ENCODE results near the gene CUX1. TPM values are rescaled to one million over a fixed set of nuclear protein-coding genes. Genes with fewer than 3 reads are reported as not detected.

The CUX1 gene
- total RNA-seq, 1 donor from 2014 or later, result 50.6 TPM

- no peaks in the 10 kb centered on the region for H3K4me1 ChIP-seq (ENCODE audit: insufficient read depth, low read length)
- Mint-ChIP-seq H3K4me3 (ENCODE audit: unreplicated experiment) (no peak overlapping the region), H3K36me3 (ENCODE audit: low read depth, unreplicated experiment) (peaks cover 2% of the 10 kb centered on the region), H3K27me3 (ENCODE audit: low read depth, unreplicated experiment) (no peaks in the 10 kb centered on the region), H3K9me3 (ENCODE audit: unreplicated experiment) (no peaks in the 10 kb centered on the region), H3K4me1 (ENCODE audit: low read depth, unreplicated experiment) (peaks cover 6% of the 10 kb centered on the region), H3K27ac (ENCODE audit: unreplicated experiment) (no peak overlapping the region)
- no peaks in the 10 kb centered on the region for H3K27me3 ChIP-seq (ENCODE audit: insufficient read depth, low read length)
- H3K4me2 ChIP-seq (ENCODE audit: low read length), result no peak overlapping the region
- H3K36me3 ChIP-seq (ENCODE audit: insufficient read depth, low read length), result no peaks in the 10 kb centered on the region
- H3K4me3 ChIP-seq (ENCODE audit: insufficient read depth, low read depth, low read length), result no peak overlapping the region
- H3K9me3 ChIP-seq (ENCODE audit: insufficient read depth, low read depth, low read length), result no peaks in the 10 kb centered on the region
- no peak overlapping the region for H3K27ac ChIP-seq (ENCODE audit: low read depth, low read length)
- H3K9ac ChIP-seq (ENCODE audit: low read length), result no peak overlapping the region
- DNase-seq (ENCODE audit: low read depth) (no peak), FAIRE-seq (no peak)
- TF ChIP-seq, protein P1, sequence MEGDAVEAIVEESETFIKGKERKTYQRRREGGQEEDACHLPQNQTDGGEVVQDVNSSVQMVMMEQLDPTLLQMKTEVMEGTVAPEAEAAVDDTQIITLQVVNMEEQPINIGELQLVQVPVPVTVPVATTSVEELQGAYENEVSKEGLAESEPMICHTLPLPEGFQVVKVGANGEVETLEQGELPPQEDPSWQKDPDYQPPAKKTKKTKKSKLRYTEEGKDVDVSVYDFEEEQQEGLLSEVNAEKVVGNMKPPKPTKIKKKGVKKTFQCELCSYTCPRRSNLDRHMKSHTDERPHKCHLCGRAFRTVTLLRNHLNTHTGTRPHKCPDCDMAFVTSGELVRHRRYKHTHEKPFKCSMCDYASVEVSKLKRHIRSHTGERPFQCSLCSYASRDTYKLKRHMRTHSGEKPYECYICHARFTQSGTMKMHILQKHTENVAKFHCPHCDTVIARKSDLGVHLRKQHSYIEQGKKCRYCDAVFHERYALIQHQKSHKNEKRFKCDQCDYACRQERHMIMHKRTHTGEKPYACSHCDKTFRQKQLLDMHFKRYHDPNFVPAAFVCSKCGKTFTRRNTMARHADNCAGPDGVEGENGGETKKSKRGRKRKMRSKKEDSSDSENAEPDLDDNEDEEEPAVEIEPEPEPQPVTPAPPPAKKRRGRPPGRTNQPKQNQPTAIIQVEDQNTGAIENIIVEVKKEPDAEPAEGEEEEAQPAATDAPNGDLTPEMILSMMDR (IDR thresholded peaks at IDR 0.05; ENCODE audit: insufficient read depth, low read depth, low read length), result no peak
- TF ChIP-seq EZH2 (IDR thresholded peaks at IDR 0.05; ENCODE audit: insufficient read depth, low read length), result no peak
- no peak overlapping the region for H2AFZ ChIP-seq (ENCODE audit: low read depth, low read length)
- H3K79me2 ChIP-seq (ENCODE audit: insufficient read depth, low read length), result no peaks in the 10 kb centered on the region
- H4K20me1 ChIP-seq (ENCODE audit: insufficient read depth, low read length), result peaks cover 60% of the 10 kb centered on the region
Measured at GRCh38 chr7:102004848-102005247, 187.4 kb downstream of the CUX1 start.

DNA sequence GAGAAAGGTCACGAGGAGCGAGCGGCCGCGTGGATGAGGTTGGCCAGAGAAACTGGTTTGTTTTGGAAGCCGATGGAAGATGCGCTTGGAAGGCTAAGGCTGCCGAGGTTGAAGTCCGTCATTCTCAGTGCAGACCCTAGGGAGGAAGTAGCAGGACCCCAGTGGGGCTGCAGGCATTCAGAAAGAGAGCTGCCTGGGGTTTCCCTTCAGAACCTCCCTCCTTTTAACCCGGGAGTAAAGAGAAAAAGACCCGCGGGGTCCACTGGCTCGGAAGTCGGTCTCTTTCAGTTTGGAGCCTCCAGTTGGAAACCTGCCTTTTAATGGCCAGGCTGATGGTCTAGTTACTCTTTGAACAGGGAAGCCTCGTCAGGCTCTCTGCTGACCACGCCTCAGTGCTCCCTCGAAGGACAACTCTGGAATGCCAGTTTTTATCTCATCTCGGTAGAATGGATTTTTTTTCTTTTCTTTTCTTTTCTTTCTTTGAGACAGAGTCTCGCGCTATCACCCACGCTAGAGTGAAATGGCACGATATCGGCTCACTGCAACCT, 188.6 kb downstream of the CUX1 start:
- Mint-ChIP-seq H3K27ac (ENCODE audit: unreplicated experiment) (no peak overlapping the region), H3K4me3 (ENCODE audit: unreplicated experiment) (no peak overlapping the region), H3K9me3 (ENCODE audit: unreplicated experiment) (no peaks in the 10 kb centered on the region), H3K36me3 (ENCODE audit: low read depth, unreplicated experiment) (peaks cover 2% of the 10 kb centered on the region), H3K27me3 (ENCODE audit: low read depth, unreplicated experiment) (no peaks in the 10 kb centered on the region), H3K4me1 (ENCODE audit: low read depth, unreplicated experiment) (peaks cover 8% of the 10 kb centered on the region)
- H3K4me1 ChIP-seq (ENCODE audit: insufficient read depth, low read length), result no peaks in the 10 kb centered on the region
- FAIRE-seq (no peak), DNase-seq (ENCODE audit: low read depth) (no peak)
- H3K27ac ChIP-seq (ENCODE audit: low read depth, low read length), result no peak overlapping the region
- H4K20me1 ChIP-seq (ENCODE audit: insufficient read depth, low read length), result peaks cover 50% of the 10 kb centered on the region
- no peak overlapping the region for H3K4me3 ChIP-seq (ENCODE audit: insufficient read depth, low read depth, low read length)
- H3K4me2 ChIP-seq (ENCODE audit: low read length), result no peak overlapping the region
- no peak overlapping the region for H3K9ac ChIP-seq (ENCODE audit: low read length)
- H3K27me3 ChIP-seq (ENCODE audit: insufficient read depth, low read length), result no peaks in the 10 kb centered on the region
- H3K79me2 ChIP-seq (ENCODE audit: insufficient read depth, low read length), result no peaks in the 10 kb centered on the region
- no peaks in the 10 kb centered on the region for H3K9me3 ChIP-seq (ENCODE audit: insufficient read depth, low read depth, low read length)
- no peaks in the 10 kb centered on the region for H3K36me3 ChIP-seq (ENCODE audit: insufficient read depth, low read length)
- TF ChIP-seq, protein P1 (IDR thresholded peaks at IDR 0.05; ENCODE audit: insufficient read depth, low read depth, low read length), result no peak
- TF ChIP-seq EZH2 (IDR thresholded peaks at IDR 0.05; ENCODE audit: insufficient read depth, low read length), result no peak
- H2AFZ ChIP-seq (ENCODE audit: low read depth, low read length), result no peak overlapping the region

DNA sequence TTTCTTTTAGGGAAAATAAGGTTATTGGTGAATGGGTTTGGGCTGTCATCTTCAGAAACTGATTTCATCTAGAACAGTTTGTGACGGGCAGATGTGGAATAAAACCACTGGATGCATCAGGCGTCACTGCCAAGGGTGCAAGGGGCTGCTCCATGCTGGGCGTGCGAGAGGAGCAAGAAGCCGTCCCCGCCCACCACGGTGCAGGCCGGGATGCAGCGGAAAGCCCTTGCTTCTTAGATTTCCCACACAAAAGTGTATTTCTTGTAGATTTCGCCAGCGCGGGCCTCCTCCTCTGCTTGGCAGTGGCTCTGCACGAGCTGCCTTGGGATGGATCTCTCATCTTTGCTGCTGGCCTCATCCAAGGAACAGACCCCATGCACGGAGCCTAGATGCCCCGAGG, 189.3 kb downstream of the CUX1 start:
- Histone ChIP-seq H4K20me1 (ENCODE audit: insufficient read depth, low read length) (peaks cover 43% of the 10 kb centered on the region), H3K4me3 (ENCODE audit: insufficient read depth, low read depth, low read length) (no peak overlapping the region), H3K4me2 (ENCODE audit: low read length) (no peak overlapping the region), H3K9me3 (ENCODE audit: insufficient read depth, low read depth, low read length) (no peaks in the 10 kb centered on the region), H3K9ac (ENCODE audit: low read length) (no peak overlapping the region), H3K36me3 (ENCODE audit: insufficient read depth, low read length) (no peaks in the 10 kb centered on the region), H3K79me2 (ENCODE audit: insufficient read depth, low read length) (no peaks in the 10 kb centered on the region), H2AFZ (ENCODE audit: low read depth, low read length) (no peak overlapping the region), H3K27me3 (ENCODE audit: insufficient read depth, low read length) (no peaks in the 10 kb centered on the region), H3K27ac (ENCODE audit: low read depth, low read length) (no peak overlapping the region), H3K4me1 (ENCODE audit: insufficient read depth, low read length) (no peaks in the 10 kb centered on the region)
- TF ChIP-seq, protein P1 (IDR thresholded peaks at IDR 0.05; ENCODE audit: insufficient read depth, low read depth, low read length), result no peak
- TF ChIP-seq EZH2 (IDR thresholded peaks at IDR 0.05; ENCODE audit: insufficient read depth, low read length), result no peak
- no peak overlapping the region for H3K27ac Mint-ChIP-seq (ENCODE audit: unreplicated experiment)
- DNase-seq (ENCODE audit: low read depth), result no peak
- no peak for FAIRE-seq
- no peak overlapping the region for H3K4me3 Mint-ChIP-seq (ENCODE audit: unreplicated experiment)
- H3K36me3 Mint-ChIP-seq (ENCODE audit: low read depth, unreplicated experiment), result peaks cover 2% of the 10 kb centered on the region
- peaks cover 8% of the 10 kb centered on the region for H3K4me1 Mint-ChIP-seq (ENCODE audit: low read depth, unreplicated experiment)
- no peaks in the 10 kb centered on the region for H3K27me3 Mint-ChIP-seq (ENCODE audit: low read depth, unreplicated experiment)
- no peaks in the 10 kb centered on the region for H3K9me3 Mint-ChIP-seq (ENCODE audit: unreplicated experiment)

All from astrocyte (in vitro differentiated cells and primary cell).